GM18907 (cell line): ENCODE results near the gene RAET1L.
"Not testable (repeated sequence)": the region's sequence is repeated elsewhere in the genome, so short reads cannot be mapped to it uniquely, and the experiment has no call there.

ENCODE experiments used
- ATAC-seq: cut with Tn5 transposase; IDR thresholded peaks from one replicate; pipeline ENCODE4 v1.9.1; 2021; ENCODE audit warnings: mild to moderate bottlenecking, moderate library complexity; ENCODE audit not compliant: unreplicated experiment

The RAET1L gene

DNA sequence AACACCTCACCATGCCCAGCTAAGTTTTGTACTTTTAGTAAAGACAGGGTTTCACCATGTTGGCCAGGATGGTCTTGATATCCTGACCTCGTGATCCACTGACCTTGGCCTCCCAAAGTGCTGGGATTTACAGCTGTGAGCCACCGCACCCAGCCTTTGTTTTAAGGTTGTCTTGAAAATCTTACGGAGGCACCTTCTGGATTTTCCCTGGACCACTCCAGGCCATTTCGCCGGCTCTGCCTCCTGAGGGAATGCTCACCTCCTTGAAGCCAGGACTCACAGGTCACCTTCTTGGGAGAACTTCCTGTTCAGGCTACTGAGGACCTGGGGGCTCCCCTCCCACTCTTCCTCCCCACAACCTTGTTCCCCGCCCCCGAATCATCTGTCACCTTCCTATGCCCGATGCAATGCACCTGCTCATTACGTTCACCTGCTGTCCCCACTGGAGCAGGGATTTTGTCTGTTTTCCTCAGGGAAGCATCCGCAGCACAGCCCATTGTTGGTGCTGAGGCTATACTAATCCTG lies 19.4 kb upstream of the RAET1L start:
- ATAC-seq = no peak

GRCh38 chr6:150043501-150044412 lies 18.4 kb upstream of the RAET1L start:
- ATAC-seq = no peak

- ATAC-seq = no peak
Measured at GRCh38 chr6:150043096-150043495, 17.8 kb upstream of the RAET1L start.

DNA sequence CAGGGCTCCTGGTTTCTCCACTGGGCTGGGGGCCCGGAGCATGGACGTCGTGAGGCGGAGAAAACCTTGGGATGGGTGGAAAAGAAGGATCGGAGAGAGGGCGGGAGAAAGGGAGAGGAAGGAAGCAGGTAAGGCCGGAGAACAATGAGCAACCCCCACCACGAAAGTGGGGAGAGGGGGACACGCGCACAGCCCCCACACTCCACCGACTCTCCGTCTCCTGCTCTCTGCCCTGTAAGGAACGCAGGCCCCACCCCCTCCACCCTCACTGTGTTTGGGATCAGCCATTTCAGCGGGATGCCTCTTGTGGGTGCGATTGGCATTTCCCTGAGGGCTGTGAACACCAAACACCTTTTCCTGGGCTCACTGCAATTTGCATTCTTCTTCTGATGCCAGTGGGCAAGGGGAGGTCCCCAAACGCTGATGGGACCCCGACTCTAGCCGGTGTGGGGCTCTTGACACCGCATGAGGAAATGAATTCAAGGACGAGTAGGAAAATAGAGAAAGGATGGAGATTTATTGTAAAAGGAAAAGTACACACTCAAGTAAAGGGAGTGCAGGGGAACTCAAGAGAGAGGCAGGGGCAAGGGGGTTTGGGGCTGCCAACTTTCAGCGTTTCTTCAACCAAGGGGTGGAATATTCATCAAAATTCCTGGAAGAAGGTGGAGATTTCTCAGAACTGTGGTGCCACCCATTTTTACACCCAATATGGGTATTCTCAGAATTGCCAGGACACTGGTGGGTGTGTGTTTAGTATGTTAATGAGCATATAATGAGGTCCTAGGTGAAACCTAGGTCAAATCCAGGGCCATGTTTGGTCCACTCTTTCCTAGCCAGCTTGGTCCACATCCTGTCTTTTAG lies 13.1 kb upstream of the RAET1L start:
- ATAC-seq = no peak

DNA sequence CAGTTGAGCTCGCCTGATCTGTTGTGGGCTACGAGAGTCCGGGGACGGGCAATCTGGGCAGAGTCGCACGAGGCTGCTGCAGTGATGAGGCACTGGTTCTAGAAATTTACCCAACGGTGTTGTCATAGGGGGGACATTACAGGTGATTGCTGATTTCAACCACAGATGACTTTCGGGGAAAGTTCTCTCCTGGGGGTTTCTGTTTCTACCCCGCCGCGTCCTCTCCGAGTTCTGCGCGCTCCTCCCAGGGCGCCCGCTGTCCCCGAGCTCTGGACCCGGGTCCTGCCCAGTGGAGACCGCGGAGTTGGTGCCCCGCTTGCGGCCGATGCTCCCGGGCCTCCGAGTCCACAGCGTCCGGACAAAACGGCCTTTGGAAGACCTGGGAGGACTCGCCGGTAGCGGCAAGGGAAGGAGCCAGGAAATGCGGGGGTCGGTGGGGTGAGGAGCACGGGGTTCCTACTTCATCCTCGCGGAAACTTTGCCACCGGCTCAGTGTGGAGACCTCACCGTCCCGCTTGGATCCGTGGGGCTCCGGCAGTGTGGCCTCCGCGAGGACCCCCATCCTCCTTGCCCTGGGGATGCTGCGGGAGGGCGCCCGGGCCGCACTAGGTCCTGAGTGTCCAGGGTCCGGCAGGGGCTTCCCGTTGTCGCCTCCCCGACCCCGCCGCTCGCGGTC lies 12.3 kb upstream of the RAET1L start:
- no peak for ATAC-seq

GRCh38 chr6:150036081-150036480 lies 10.7 kb upstream of the RAET1L start:
- no peak for ATAC-seq

- ATAC-seq = no peak
Measured at GRCh38 chr6:150033207-150033771, 8.0 kb upstream of the RAET1L start.

DNA sequence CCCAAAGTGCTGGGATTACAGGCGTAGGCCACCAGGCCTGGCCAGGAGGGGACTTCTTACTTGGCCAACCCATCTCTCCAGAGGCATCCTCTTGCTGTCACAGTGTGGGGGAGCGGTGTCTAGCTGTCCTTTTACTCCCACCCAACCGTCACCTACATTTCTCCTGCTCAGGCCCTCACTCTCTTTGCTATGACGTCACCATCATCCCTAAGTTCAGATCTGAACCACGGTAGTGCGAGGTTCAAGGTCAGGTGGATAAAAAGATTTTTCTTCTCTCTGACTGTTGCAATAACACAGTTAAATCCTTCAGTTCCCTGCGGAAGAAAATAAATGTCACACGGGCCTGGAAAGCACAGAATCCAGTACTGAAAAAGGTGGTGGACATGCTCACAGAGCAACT lies 7.3 kb upstream of the RAET1L start:
- no peak for ATAC-seq

GRCh38 chr6:150030611-150031010 lies 5.3 kb upstream of the RAET1L start:
- no peak for ATAC-seq

GRCh38 chr6:150029749-150030148 lies 4.4 kb upstream of the RAET1L start:
- no peak for ATAC-seq

DNA sequence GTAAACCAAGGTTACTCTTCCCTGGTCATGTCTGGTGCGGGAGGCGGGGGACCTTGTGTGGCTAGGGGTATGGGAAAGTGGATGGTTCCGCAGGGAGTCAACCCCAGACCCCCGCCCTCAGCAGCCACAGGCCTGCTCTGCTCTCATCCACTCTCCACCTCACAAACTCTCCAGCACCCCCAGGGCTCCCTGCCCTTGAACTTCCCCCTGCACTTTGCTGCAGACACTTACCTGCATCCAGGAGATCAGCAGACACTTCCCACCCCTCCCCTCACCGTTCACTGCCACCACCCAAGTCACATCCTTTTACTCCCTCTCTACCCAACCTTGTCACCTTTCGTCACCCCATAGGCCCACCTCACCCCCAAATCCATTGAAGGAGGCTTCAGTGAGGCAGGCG lies 3.9 kb upstream of the RAET1L start:
- no peak for ATAC-seq

- ATAC-seq = no peak
Measured at GRCh38 chr6:150028799-150029198, 3.5 kb upstream of the RAET1L start.

DNA sequence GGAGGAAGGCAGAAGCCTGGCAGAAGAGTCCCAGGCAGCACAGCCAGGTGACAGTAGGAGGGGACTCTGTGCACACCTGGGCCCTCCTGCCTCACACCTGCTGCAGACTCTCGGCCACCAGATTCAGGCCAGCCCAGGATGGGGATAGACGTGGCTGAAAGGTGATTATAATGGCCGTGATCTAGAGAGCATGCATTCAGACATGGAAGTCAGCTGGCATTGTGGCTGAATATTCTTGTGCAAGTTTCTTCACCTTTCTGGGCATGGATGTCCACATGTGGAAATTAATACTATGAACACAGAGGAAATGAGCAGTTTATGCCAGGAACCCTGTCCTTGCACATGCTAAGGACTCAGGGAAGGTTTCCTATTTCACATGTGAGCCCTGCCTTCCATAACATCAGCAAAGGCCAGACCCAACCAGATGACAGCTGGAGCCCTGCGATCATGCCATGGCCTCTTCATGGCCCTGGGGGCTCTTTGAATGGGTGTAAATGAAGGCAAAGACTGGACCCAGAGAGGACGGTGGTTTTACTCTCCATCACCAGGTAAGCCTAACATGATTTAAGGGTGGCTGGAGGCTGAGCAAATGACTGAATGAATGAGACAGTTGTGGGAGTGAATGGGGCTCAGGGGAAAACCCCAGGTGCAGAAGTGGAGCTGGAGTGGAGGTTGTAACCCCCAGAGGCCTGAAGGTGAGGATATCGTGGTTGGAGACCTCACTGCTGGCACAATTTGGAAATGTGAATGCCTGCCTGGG lies 2.7 kb upstream of the RAET1L start:
- ATAC-seq = no peak

DNA sequence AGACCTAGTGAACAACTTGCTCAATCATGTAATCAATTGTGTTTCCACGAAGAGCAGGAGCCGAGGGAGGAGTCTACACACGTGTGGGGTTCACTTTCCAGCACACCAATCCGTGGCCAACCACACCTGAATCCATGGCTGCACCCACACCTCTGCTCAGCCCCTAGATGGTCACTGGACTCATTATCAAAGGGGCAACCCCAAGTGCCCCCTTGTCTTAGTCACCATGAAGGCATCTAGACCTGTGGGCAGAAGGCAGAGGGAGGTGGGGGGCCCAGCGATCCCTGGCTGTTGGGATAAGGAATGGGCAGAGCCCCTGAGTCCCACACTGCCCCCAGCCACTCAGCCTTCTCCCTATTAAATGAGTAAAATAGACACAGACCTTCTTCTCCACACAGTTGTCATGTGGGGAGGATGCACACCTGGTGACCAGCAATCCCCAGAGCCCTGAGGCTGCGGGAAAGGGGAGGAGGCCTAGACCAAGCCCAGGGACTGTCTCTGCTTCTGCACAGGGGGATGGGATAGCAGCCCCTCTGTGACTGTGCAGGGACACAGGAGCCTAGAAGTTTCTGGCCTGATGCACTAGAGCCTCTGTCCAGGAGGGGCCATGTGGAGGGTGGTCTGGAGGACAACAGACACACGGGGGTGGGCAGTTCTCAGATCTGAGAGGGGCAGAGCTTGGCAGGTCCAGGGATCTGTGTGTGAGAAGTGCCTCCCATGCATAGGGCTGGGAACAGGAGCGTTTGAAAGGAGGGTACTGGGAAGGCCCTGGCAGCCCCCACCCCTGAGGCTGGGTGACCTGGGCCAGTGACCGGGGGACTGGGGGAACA lies 1.9 kb upstream of the RAET1L start:
- ATAC-seq = no peak

- no peak for ATAC-seq
Measured at GRCh38 chr6:150024646-150025155, 631 bp downstream of the RAET1L start.

- not testable (repeated sequence) for ATAC-seq
Measured at GRCh38 chr6:150024021-150024420, 1.3 kb downstream of the RAET1L start.

GRCh38 chr6:150021870-150022269 lies 3.5 kb downstream of the RAET1L start:
- ATAC-seq = not testable (repeated sequence)

GRCh38 chr6:150018846-150019580 lies 6.3 kb downstream of the RAET1L start:
- ATAC-seq = no peak
